ENCODE results near the gene RALB. TPM values are rescaled to one million over a fixed set of nuclear protein-coding genes. Genes with fewer than 3 reads are reported as not detected.

RALB gene
- total and polyA plus RNA-seq, 7 donors = 25.6 to 72.3 (median 38.1) TPM

GRCh38 chr2:120250640-120251039 is 2.0 kb upstream of the RALB start:
- no peaks in the 10 kb centered on the region for H3K27me3 ChIP-seq (ENCODE audit: insufficient read depth in 3 of 3, low read length in 2 of 3)
- DNase-seq (no peak), ATAC-seq (no peak)
- no peaks in the 10 kb centered on the region for H3K9me3 ChIP-seq
- 76 to 87% (median 80%) methylated on average over 4 of the region's 4 CpGs for WGBS, 3 donors
- intact Hi-C loops (cut with DNase I) = loop anchor here in 1 of 2 donors (5.0 kb wide), 1 partner anchor 62 kb away; no protein-coding TSS in a partner anchor
- H3K27ac ChIP-seq = no peak overlapping the region
- H3K4me1 ChIP-seq = peaks cover 15% of the 10 kb centered on the region
- H3K36me3 ChIP-seq (ENCODE audit: insufficient read depth in 1 of 2, low read depth in 1 of 2) = no peaks in the 10 kb centered on the region
- TF ChIP-seq, protein P1, sequence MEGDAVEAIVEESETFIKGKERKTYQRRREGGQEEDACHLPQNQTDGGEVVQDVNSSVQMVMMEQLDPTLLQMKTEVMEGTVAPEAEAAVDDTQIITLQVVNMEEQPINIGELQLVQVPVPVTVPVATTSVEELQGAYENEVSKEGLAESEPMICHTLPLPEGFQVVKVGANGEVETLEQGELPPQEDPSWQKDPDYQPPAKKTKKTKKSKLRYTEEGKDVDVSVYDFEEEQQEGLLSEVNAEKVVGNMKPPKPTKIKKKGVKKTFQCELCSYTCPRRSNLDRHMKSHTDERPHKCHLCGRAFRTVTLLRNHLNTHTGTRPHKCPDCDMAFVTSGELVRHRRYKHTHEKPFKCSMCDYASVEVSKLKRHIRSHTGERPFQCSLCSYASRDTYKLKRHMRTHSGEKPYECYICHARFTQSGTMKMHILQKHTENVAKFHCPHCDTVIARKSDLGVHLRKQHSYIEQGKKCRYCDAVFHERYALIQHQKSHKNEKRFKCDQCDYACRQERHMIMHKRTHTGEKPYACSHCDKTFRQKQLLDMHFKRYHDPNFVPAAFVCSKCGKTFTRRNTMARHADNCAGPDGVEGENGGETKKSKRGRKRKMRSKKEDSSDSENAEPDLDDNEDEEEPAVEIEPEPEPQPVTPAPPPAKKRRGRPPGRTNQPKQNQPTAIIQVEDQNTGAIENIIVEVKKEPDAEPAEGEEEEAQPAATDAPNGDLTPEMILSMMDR (IDR thresholded peaks at IDR 0.05) = no peak
- no peak overlapping the region for H3K4me3 ChIP-seq

DNA sequence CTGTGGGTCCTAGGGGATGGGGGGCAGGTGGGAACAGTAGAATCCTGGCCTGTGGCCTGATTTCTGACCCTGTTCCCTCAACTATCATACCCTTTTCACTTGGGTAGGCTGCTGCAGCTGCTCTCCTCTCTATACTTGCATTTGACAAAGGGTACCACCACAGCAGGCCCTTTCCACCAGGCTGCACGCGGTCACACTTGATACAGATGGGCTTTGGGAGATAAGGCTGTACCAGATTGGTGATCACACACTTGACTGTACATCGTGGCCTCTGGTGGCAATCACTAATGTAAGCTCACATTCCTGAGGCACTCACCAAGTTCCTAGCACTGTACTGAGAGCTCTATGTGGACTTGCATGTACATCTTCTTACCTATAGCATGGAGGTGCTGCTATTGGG is 1.6 kb upstream of the RALB start:
- no peaks in the 10 kb centered on the region for H3K36me3 ChIP-seq (ENCODE audit: insufficient read depth in 1 of 2, low read depth in 1 of 2)
- intact Hi-C loops (cut with DNase I) = loop anchor here in 1 of 2 donors (5.0 kb wide), 1 partner anchor 61 kb away; no protein-coding TSS in a partner anchor
- ATAC-seq (no peak), DNase-seq (no peak)
- H3K4me1 ChIP-seq = peaks cover 15% of the 10 kb centered on the region
- H3K4me3 ChIP-seq = no peak overlapping the region
- WGBS, 3 donors = 79 to 88% (median 85%) methylated on average over 3 of the region's 3 CpGs
- H3K27ac ChIP-seq = no peak overlapping the region
- TF ChIP-seq, protein P1 (IDR thresholded peaks at IDR 0.05) = no peak
- H3K27me3 ChIP-seq (ENCODE audit: insufficient read depth in 3 of 3, low read length in 2 of 3) = no peaks in the 10 kb centered on the region
- no peaks in the 10 kb centered on the region for H3K9me3 ChIP-seq

DNA sequence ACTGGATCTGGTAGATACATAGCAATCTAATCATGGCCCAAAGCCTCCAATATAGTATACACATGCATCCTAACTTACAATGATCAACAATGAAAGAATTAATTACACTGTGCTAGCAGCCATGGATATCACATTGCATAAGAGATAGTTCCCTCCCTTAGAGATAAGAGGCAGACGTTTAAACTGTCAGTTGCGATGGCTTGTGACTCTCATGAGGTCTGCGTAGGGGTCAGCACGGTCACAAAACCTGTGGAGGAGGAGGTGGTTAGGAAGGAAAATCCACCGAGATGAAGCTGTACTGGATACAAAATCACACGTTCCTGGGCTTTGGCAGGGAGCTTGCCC is 800 bp upstream of the RALB start:
- Histone ChIP-seq H3K36me3 (ENCODE audit: insufficient read depth in 1 of 2, low read depth in 1 of 2) (no peaks in the 10 kb centered on the region), H3K27me3 (ENCODE audit: insufficient read depth in 3 of 3, low read length in 2 of 3) (no peaks in the 10 kb centered on the region), H3K27ac (peak overlapping the region; percentile 87), H3K4me3 (peak overlapping the region; percentile 79), H3K9me3 (no peaks in the 10 kb centered on the region), H3K4me1 (peaks cover 15% of the 10 kb centered on the region)
- no peak for DNase-seq
- TF ChIP-seq, protein P1 (IDR thresholded peaks at IDR 0.05) = no peak
- intact Hi-C loops (cut with DNase I) = loop anchor here in 1 of 2 donors (5.0 kb wide), 1 partner anchor 60 kb away; no protein-coding TSS in a partner anchor
- ATAC-seq = no peak
- WGBS, 3 donors = 23 to 28% (median 25%) methylated on average over 6 of the region's 6 CpGs

DNA sequence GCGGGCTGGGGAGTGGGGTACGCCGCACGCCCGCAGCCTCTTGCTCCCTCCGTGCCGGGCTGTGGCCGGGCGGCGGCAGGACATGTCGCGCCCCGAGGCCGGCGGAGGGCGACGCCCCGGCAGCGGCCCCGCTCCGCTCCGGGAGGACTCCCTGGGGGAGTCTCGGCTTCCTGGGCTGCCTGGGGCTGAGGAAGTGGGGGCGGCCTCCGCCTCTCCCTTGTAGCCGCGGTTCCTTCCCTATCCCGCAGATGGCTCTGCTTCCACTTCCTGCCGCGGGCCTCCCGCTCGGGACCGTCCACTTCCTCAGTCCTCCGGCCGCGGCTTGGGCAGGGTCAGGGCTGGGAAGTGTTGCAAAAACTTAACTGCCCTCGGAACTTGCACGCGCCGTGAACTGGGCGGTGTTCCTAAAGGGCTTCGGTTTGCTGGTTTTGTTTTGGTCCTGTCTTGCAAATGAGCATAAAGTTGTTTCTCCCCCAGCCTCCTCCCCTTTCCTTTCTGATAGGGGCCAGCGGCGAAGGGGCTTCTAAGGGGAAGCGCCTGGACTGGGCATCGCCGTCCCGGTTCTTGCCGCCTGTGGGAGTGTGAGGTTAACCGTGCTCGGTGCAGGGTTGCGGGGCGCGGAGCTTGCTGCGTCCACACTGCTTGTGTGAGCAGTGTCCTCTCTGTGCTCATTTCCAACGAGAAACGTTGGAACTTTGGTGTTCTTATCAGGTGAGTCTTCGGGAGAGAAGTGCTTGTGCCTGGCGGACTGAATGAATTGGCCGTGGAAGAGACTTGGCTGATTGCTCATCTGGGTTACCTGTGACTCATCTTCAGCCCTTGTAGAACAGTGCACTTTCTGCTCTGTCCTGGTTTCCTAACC is 600 bp downstream of the RALB start:
- Histone ChIP-seq H3K27me3 (ENCODE audit: insufficient read depth in 3 of 3, low read length in 2 of 3) (no peaks in the 10 kb centered on the region), H3K36me3 (ENCODE audit: insufficient read depth in 1 of 2, low read depth in 1 of 2) (no peaks in the 10 kb centered on the region), H3K27ac (peak overlapping the region; percentile 87), H3K9me3 (no peaks in the 10 kb centered on the region), H3K4me3 (peak overlapping the region; percentile 79), H3K4me1 (peaks cover 15% of the 10 kb centered on the region)
- TF ChIP-seq, protein P1 (IDR thresholded peaks at IDR 0.05) = peak; percentile 46
- intact Hi-C loops (cut with DNase I) = loop anchor here in 1 of 2 donors (5.0 kb wide), 1 partner anchor 59 kb away; no protein-coding TSS in a partner anchor
- peak; percentile 70 to 80 (median 74) for ATAC-seq
- 0 to 1% (median 0%) methylated on average over 38 to 60 of the region's 60 CpGs for WGBS, 3 donors
- DNase-seq = peak; percentile 88 to 92
